ENCODE measurements around the gene SMIM38. TPM values are rescaled to one million over a fixed set of nuclear protein-coding genes. Genes with fewer than 3 reads are reported as not detected.

The SMIM38 gene
- total RNA-seq = 1 to 10 TPM in 2 of 3 donors, under 1 TPM in 1; 0.32 to 2.6 (median 1.6) TPM

- H3K27ac ChIP-seq = peak within 1 kb of the TSS; percentile 16 to 44
These were observed at the start of gene SMIM38 for GRCh38 chr11:69155302-69156234. TSS of gene SMIM38 (plus strand) at chr11:69155935. CDS start at chr11:69157847, 1,912 bp downstream.

DNA sequence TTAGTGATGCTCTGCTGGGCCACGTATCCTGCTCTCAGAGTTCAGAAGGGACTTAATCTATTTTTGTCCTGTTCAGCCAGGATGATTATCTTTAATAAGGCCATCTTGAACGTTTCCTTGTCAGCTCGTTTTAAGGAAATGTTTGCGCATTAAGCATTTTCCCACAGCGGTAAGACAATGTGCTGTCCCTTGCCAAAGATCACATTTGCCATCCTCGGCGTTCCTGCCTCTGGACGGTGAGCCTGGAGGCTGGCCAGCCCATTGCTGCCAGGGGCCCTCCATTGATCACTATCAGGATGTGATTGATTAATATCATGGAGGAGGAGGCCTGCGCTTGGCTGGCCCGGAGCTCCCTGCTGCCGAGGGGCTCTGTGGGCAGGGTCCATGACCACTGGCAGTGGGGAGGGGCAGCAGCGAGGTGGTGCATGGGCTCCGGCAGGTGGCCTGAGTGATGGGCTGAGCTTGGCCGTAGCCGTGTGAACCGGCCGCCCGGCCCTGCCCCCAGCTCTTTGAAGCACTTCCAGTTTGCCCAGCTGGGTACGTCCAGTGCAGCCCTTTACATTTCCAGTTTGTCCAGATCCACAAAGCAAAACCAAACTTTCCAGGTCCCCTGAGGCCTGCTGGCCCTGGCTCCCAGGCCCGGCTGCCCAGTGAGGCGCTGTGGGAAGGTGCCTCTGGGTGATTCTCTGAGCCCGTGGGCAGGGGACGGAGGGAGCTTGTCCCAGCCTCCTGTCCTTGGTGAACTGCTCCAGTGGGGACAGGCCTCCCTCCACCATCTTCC lies 49.5 kb upstream of the SMIM38 start:
- TF ChIP-seq POLR2AphosphoS5 (IDR thresholded peaks at IDR 0.05) = no peak
- TF ChIP-seq CTCF (IDR thresholded peaks at IDR 0.05) = no peak
- TF ChIP-seq POLR2A (IDR thresholded peaks at IDR 0.05) = no peak
- H3K4me1 ChIP-seq = peaks cover 0 to 3% of the 10 kb centered on the region in 2 donors
- DNase-seq (ENCODE audit: low spot score in 2 of 2) = peak; percentile 56 to 83
- H3K27ac ChIP-seq = peak overlapping the region; percentile 80 to 90
- H3K9me3 ChIP-seq = no peaks in the 10 kb centered on the region
- intact Hi-C loops (cut with DNase I; ENCODE audit: low total_unique reads) = no loop called here
- H3K36me3 ChIP-seq = no peaks in the 10 kb centered on the region
- no peaks in the 10 kb centered on the region for H3K27me3 ChIP-seq
- peak overlapping the region in 1 of 3 donors; percentile 37 for H3K4me3 ChIP-seq

More at GRCh38 chr11:69155302-69156234, at the start of gene SMIM38:
- no peak for TF ChIP-seq POLR2AphosphoS5 (IDR thresholded peaks at IDR 0.05)
- TF ChIP-seq CTCF (IDR thresholded peaks at IDR 0.05) = no peak
- no peak for TF ChIP-seq POLR2A (IDR thresholded peaks at IDR 0.05)
- Histone ChIP-seq H3K4me1 (peaks cover 0 to 8% of the 10 kb centered on the region in 2 donors), H3K27me3 (no peaks in the 10 kb centered on the region), H3K36me3 (no peaks in the 10 kb centered on the region), H3K4me3 (no peak within 1 kb of the TSS), H3K9me3 (no peaks in the 10 kb centered on the region)
- intact Hi-C loops (cut with DNase I; ENCODE audit: low total_unique reads) = no loop called here
- no peak for DNase-seq (ENCODE audit: low spot score in 2 of 2)

GRCh38 chr11:69107413-69107812 lies 48.3 kb upstream of the SMIM38 start:
- Histone ChIP-seq H3K4me3 (no peak overlapping the region), H3K27ac (peak overlapping the region in 1 of 2 donors; percentile 90)
- no peak for DNase-seq (ENCODE audit: low spot score in 2 of 2)

GRCh38 chr11:69108030-69108429 lies 47.7 kb upstream of the SMIM38 start:
- no peak for DNase-seq (ENCODE audit: low spot score in 2 of 2)
- Histone ChIP-seq H3K36me3 (no peaks in the 10 kb centered on the region), H3K4me3 (no peak overlapping the region), H3K4me1 (peaks cover 0 to 3% of the 10 kb centered on the region in 2 donors), H3K9me3 (no peaks in the 10 kb centered on the region), H3K27ac (no peak overlapping the region), H3K27me3 (no peaks in the 10 kb centered on the region)
- intact Hi-C loops (cut with DNase I; ENCODE audit: low total_unique reads) = no loop called here
- no peak for TF ChIP-seq CTCF (IDR thresholded peaks at IDR 0.05)

More at GRCh38 chr11:69107413-69107812, 48.3 kb upstream of the SMIM38 start:
- Histone ChIP-seq H3K27me3 (no peaks in the 10 kb centered on the region), H3K36me3 (no peaks in the 10 kb centered on the region), H3K9me3 (no peaks in the 10 kb centered on the region), H3K4me1 (peaks cover 0 to 3% of the 10 kb centered on the region in 2 donors)
- TF ChIP-seq POLR2AphosphoS5 (IDR thresholded peaks at IDR 0.05) (no peak), POLR2A (IDR thresholded peaks at IDR 0.05) (no peak), CTCF (IDR thresholded peaks at IDR 0.05) (no peak)
- intact Hi-C loops (cut with DNase I; ENCODE audit: low total_unique reads) = no loop called here

Measured in breast epithelium (tissue), 4 donors.